NOMO-1 treated with dmso at 0.1 percent for 144 hours (cell line): ENCODE data around the gene OPN1SW.
A peak's percentile ranks its signal among the peaks of the same experiment; 100 is the strongest.

Source experiments
- DNase-seq: peaks from one replicate; lab custom pipeline; 2025; ENCODE audit not compliant: unreplicated experiment; lab: John Stamatoyannopoulos, UW

OPN1SW gene

DNA sequence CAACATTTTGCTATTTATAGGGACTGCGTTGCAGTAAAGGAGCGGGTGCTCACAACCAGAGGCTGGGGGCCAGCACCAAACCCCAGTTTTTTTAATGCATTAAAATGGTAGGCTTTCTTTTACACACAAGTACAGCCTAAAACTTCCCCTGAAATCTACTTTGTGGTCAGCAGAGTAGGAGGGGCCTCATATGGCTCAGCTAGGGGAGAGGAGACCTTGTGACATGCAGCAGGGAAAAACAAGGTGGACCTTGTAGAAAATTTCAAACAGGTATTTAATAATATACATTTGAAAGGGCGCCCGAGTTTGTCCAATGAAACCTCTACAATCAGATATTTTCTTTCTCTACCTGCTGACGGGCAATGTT, 17.6 kb upstream of the OPN1SW start:
- no peak for DNase-seq

DNA sequence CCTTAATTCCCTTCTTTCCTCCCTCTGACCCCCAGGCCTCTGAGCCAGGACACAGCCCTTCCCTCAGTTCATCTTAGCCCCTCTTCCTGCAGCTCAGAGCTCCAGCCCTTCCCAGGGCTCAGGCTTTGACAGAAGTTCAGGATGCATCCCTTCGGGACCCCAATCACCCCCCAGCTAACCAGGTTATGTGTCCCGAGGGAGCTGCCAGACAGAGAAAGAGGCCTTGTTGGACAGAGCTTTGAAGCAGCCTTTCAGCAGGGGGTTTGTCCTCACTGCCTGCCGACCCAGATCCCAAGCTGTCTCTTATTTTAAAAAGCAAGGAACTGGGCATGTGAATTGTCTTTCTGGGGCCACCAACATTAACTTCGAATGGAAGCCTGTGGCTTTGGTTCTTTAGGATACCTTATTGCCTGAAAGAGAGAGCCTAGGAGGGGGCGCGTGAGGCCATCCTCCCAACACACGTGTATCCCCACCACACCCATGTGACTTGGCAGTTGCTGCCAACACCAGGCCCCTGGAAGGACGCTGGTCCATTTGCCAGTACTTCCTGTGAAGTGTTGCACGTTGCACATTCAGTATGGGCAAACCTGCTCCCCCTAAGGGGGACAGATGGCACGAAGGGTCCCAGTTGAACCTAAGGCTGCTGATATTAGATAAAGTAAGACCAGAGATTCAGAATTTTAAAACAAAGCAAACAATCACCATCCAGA, 17.0 kb upstream of the OPN1SW start:
- DNase-seq = no peak

DNA sequence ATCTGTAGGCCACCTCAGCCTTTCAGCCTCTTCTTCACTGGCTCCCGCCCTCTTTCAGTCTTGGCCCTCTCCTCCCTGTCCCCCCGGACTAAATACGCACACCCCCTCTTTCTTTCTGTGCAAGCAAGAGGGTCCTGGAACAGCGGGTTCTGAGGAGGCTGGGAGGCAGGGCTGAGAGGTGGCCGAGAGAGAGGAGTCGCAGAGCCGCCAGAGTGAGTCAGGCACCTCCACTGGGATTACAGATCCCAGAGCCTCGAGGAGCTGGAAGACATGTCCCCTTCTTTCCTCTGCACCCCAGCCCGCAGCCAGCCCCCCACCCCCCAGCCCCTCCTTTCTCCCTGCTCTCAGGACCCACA, 16.4 kb upstream of the OPN1SW start:
- no peak for DNase-seq

DNA sequence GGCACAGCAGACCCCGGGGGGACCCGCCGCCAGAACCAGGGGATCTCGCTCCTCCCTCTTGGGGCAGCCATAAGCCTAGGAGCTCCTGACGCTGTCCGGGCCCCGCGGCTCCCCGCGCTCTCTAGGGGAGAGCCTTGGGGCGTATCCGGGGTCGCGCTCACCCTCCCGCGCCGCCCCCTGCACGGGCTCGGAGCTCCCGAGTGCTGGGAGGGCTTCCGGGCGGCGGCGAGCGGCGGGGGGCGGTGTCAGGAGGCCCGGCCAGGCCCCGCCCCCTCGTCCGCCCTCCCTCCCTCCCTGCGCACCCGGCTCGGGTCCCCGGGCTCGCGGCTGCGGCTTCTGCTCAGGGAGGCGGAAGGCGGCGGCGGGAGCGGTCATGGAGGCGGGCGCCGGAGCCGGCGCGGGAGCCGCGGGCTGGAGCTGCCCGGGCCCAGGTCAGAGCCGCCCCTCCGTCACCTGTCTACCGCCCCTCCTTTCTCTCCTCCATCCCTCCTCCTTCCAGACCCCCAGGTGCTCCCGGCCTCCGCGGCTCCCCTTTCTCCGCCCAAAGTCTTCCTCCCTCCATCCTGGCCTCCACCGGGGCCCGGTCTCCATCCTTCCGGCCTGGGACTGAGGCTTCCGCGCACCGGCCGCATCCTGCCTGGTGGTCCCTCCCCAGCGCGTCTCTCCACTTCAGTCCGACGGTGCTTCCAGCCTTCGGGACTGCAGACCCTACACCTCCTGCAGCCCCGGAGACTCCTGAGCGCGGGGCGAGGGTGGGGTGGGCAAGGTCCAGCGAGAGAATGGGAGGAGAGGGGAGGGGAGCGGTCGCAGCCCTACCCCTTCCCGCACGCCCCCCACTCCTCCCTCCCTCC, 15.8 kb upstream of the OPN1SW start, which contains the start of gene CCDC136:
Gene CCDC136 (plus strand): TSS at position 848 of the 851 bp plus-strand sequence. CDS start 444 bp downstream, outside the sequence.
- DNase-seq = peak; percentile 21

DNA sequence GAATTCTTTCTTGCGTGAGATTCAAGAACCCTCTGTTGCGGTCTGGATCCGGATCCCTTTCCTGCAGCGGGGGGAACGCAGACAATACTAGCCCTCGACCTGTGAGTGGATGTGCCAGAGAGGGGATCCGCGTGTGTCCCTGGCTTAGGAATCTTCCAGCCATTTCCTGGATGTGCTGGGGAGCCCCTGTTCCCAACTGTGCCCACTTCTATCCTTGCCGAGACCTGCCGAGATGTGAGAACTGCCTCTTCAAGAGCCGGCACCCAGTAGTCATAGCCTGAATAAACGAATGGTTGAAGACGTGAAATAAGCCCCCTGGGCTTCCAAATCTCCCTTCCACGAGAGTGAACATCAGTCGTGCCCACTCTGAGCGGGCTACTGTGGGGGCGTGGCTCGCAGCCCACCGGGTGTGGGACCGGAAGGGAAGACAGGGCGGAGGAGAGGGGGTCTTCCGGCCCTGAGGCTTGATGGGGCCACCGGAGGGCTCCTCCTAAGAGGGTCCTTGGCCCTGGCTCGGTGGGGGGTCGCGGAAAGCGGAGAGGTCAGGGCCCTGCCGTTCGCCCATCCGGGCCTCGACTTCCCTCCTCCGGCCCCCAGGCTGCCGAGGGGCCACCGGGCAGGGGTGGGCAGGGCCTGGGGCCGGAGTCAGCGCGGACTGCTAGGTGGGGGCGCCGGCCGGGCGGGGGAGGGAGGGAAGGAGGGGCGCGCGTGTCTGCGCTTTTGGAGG, 14.9 kb upstream of the OPN1SW start:
- no peak for DNase-seq

GRCh38 chr7:128788446-128789412, 13.1 kb upstream of the OPN1SW start:
- no peak for DNase-seq

GRCh38 chr7:128785738-128786137, 10.1 kb upstream of the OPN1SW start:
- no peak for DNase-seq

GRCh38 chr7:128783143-128783861, 7.7 kb upstream of the OPN1SW start:
- DNase-seq = no peak

GRCh38 chr7:128781851-128782250, 6.3 kb upstream of the OPN1SW start:
- no peak for DNase-seq

DNA sequence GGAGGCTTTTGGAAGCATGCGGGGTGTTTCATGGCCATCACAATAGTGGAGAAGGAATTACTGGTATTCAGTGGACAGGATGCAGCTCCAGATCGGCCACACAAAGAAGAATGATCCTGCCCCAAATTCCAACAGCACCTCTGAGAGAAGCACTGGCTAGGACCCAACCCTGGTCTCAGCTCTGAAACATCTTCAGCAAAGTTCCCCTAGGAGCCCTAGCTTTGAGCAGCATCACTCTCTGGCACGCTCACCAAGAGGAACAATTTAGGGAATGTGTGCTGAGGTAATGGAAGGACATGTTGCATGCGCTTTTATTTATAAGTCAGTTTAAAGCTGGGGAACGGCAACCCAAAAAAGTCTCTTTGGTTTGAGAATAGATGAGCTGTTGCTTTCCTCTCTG, 5.5 kb upstream of the OPN1SW start:
- DNase-seq = no peak

DNA sequence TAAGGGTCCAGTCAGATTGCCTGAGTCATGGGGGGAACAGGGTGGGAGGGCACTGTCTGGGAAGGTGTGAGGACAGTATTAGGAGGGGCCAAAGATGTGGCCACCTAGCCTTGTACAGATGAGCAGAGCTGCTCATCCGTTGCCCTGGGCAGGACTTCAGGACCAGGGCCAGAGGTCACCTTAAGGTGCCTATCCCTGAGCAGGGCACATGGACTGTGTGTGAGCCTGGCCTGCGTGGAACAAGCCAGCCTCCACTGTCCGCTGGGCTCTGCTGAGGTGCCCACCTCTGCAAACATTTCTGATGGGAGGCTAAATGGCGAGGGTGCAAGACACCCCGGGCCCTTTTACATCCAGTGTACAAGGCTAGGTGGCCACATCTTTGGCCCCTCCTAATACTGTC, 3.4 kb upstream of the OPN1SW start:
- no peak for DNase-seq

- DNase-seq = no peak
Measured at GRCh38 chr7:128777156-128778123, 1.8 kb upstream of the OPN1SW start.

- DNase-seq = no peak
Measured at GRCh38 chr7:128774921-128775320, 673 bp downstream of the OPN1SW start.

DNA sequence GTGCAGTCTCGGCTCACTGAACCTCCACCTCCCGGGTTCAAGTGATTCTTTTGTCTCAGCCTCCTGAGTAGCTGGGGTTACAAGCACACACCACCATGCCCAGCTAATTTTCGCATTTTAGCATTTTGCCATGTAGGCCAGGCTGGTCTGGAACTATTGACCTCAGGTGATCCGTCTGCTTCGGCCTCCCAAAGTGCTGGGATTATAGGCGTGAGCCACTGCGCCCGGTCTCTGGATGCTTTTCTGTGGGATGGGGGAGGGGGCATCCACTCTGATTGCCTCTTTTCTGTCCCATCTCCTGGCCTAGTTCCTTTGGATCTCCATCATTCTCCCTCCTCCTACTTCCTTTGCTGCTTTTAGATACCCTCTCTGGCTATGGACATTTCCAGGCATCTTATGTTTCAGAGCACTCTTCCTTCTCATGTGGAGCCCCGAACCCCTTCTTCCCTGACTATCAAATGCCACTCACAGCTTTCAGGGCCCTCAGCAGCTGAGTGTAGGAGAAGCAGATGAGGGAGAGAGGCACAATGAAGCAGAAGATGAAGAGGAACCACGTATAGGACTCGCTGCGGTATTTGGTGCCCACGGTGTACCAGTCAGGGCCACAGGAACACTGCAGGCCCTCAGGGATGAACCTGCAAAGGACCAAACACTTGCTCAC, 1.4 kb downstream of the OPN1SW start:
- no peak for DNase-seq

DNA sequence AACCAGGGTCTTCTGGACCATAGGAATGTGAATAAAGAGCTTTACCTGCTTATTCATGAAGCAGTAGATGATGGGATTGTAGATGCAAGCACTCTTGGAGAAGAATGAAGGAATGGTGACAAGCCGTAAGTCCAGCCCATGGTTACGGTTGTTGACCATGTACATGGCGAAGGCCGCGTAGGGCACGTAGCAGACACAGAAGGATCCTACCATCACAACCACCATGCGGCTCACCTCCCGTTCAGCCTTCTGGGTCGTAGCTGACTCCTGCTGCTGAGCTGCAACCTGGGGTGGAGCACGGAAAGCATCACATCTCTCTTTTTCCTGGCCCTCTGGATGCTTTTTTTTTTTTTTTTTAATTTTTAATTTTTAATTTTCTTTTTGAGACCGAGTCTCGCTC, 2.0 kb downstream of the OPN1SW start:
- no peak for DNase-seq

- no peak for DNase-seq
Measured at GRCh38 chr7:128770233-128770632, 5.4 kb downstream of the OPN1SW start.

- no peak for DNase-seq
Measured at GRCh38 chr7:128767475-128768110, 8.0 kb downstream of the OPN1SW start.

GRCh38 chr7:128763541-128763940, 12.1 kb downstream of the OPN1SW start:
- DNase-seq = no peak
